ENCODE results near the gene MAP1LC3B2.

Gene MAP1LC3B2

DNA sequence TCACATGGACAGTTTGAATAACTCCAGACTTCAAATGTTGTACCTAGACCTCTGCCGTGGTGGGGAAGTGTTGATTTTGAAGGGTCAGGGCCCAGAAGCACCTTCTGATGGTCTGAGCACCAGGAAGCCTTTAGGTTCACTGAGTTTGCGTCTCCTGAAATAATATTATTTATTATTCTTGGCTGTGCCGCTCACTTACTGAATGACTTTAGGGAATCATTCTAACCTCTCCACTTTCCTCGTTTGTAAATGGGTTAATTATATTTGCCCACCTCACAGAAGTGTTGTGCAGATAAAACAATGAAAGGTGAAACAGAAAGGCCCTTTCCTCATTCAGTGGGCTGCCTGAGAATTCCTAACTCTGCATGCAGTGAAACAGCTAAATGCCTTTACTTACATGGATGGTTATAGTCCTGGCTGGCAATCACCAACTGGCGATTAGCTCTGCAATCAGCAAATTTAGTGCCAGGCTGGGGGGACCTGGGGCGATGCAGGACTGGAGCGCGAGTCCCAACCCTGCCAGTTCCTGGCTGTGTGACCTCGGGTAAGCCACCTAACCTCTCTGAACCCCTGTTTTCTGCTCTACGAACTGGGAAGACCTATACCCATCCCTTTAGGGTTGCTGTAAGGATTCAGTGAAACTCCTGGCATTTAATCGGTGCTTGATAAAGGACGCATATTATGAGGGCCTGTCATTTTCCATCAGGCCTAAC lies 57.5 kb downstream of the MAP1LC3B2 start:
- no peak for DNase-seq

DNA sequence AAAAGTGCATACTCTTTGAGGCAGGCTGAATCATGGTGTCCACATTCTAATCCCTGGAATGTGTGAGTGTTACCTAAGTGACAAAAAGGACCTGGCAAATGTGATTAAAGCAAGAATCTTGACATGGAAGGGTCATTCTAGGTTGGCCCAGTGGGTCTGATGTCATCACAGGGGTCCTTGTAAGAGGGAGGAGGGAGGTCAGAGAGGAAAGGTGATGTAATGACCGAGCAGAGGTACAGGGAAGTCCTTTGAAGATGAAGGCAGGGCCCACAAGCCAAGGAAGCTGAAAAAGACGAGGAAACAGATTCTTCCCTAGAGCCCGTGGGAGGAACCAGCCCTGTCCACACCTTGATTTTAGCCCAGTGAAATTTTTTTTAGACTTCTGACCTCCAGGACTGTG lies 60.1 kb downstream of the MAP1LC3B2 start:
- no peak for DNase-seq

DNA sequence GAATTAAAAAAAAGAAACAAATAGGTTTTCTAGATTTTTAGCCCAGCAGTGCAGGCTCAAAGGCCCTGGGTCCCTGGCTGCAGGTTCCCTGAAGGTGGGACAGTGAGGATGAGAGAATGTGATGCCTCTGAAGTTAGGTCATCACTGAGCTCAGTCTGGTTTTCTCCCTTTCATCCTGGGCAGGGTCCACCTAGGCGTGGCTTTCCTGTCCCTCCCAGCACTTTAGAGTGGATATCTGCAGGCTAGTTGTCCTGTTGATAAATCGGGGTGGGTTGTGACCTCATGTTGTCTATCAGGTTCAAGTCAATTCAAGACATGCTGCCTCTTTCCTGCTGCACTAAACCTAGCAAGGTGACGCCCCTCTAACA lies 60.9 kb downstream of the MAP1LC3B2 start:
- DNase-seq = no peak

DNA sequence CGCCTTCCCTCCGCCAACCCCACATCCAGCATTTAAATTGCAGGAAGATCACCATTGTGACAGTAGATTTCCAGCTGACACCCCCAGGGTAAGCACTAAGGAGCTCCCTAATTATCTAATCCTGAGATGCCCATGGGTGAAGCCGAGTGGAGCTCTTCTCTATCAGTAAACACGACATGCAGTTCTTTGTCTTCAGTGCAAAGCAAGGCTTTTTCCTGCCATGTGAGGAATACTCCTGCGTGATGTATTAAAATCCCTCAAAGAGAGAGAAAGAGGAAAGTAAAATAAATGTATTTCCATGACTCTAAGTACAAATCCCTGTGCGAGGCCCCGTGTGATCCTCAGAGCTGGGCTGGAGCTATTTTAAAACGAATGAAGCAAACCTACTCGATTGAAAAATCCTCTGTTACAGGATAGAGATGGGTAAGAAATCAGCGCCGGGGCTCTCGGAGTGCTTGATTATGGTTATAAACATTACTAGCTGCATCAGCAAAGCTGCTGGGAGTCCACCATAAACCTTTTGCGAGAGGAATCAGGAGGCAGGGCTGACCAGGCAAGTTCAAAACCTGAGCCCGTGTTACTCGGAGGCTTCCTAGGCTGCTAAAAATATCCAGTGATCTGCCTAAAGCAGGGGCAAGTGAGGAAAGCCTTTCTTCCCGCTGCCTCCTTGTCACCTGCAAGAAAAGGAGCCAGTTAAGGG lies 61.5 kb downstream of the MAP1LC3B2 start:
- DNase-seq = no peak

DNA sequence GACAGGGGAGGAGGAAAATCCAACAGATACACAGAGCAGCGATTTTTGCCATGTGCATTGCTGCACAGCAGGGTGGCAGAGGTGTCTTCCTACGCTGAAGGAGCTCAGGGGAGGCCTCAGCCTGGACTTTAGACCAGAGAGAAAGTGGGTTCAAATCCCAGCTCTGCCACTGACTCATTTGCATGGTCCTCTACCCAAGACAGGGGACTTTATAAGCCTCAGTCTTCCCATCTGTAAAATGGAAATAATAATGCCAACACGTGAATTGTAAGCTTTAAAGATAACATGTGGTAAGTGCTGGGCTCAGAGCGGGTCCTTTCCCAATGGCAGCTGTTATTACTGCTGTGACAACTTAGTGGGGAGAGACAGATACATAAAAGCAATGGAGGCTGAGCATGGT lies 62.0 kb downstream of the MAP1LC3B2 start:
- DNase-seq = no peak

DNA sequence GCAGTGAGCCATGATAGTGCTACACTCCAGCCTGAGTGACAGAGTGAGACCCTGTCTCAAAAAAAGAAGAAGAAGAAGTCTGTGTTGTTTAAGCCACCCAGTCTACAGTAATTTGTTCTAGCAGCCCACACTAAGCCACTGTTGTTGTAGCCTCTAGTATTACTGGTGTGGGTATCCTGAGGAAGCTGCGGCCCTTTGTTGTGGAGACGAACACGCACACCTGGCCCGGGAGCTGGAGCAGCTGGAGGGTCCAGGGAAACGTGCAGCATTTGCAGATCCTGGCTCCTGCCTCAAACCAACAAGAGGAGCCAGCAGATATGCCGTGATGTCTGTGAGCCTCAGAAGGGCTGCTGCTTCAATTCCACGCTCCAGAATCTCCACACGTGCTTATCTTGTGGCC lies 65.3 kb downstream of the MAP1LC3B2 start:
- DNase-seq = no peak

DNA sequence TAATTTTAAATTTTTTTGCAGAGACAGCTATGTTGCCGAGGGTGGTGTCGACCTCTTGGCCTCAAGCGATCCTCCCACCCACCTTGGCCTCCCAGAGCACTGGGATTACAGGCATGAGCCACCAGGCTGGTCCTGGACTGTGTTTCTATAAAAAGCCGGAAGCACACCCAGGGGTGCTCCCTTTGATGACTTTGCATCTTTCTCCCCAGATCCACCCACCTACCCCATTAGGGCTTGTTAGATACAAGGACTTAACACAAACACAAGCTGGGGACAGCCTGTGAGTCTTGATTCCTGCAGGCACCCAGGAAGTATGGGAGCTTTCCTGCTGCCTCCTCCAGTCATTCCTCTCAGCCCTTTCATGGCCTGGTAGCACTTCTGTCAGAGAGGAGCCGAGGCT lies 67.0 kb downstream of the MAP1LC3B2 start:
- DNase-seq = no peak

Measured in OCI-M1 (cell line).